Measurements from ENCODE around the gene SEZ6L2. TPM values are rescaled to one million over a fixed set of nuclear protein-coding genes. Genes with fewer than 3 reads are reported as not detected.

The SEZ6L2 gene
- total RNA-seq, result 1.2 and 2.7 TPM in 2 replicates

GRCh38 chr16:29899516-29900101 is at the start of gene SEZ6L2:
SEZ6L2 (minus strand) TSS chr16:29899550; CDS start chr16:29899019, 531 bp downstream.

GRCh38 chr16:29925781-29926710 is 26.7 kb upstream of the SEZ6L2 start, which contains the start of gene KCTD13:
KCTD13 (minus strand) TSS chr16:29926226; CDS start chr16:29926033, 193 bp downstream.

GRCh38 chr16:29900102-29900887 is 945 bp upstream of the SEZ6L2 start, which contains the start of gene ASPHD1:
ASPHD1 (plus strand) TSS chr16:29900488; CDS start chr16:29900972, 484 bp downstream.

GRCh38 chr16:29862884-29863668 is 36.3 kb downstream of the SEZ6L2 start, which contains the start of gene CDIPT:
CDIPT (minus strand) TSS chr16:29863226; CDS start chr16:29862857, 369 bp downstream.

Other genes starting within 250 kb of the SEZ6L2 start
- gene SPN, start 236.3 kb downstream of the SEZ6L2 start, total RNA-seq, result not detected in 2 replicates
- gene QPRT, start 220.4 kb downstream of the SEZ6L2 start, total RNA-seq, result 58.1 and 63.6 TPM in 2 replicates
- not detected in 2 replicates for gene C16orf54, start 153.6 kb downstream of the SEZ6L2 start, total RNA-seq
- gene ZG16, start 121.3 kb downstream of the SEZ6L2 start, total RNA-seq, result 0.33 and 1.2 TPM in 2 replicates
- gene KIF22, start 108.8 kb downstream of the SEZ6L2 start, total RNA-seq, result 40.1 and 81.7 TPM in 2 replicates
- gene MAZ, start 93.0 kb downstream of the SEZ6L2 start, total RNA-seq, result 411 and 461 TPM in 2 replicates
- gene PRRT2, start 87.4 kb downstream of the SEZ6L2 start, total RNA-seq, result 1.2 and 13.3 TPM in 2 replicates
- gene PAGR1, start 83.4 kb downstream of the SEZ6L2 start, total RNA-seq, result 42.0 and 44.8 TPM in 2 replicates
- gene MVP, start 79.1 kb downstream of the SEZ6L2 start, total RNA-seq, result 38.1 and 71.7 TPM in 2 replicates
- 66.7 and 80.3 TPM in 2 replicates for gene CDIPT, start 36.3 kb downstream of the SEZ6L2 start, total RNA-seq
- gene ASPHD1, start 938 bp upstream of the SEZ6L2 start, total RNA-seq, result 0.79 TPM in 1 of 2 replicates, not detected in the other
- gene KCTD13, start 26.7 kb upstream of the SEZ6L2 start, total RNA-seq, result 13.0 and 15.7 TPM in 2 replicates
- gene TMEM219, start 62.5 kb upstream of the SEZ6L2 start, total RNA-seq, result 65.6 and 66.7 TPM in 2 replicates
- gene TAOK2, start 74.3 kb upstream of the SEZ6L2 start, total RNA-seq, result 65.2 and 74.3 TPM in 2 replicates
- gene HIRIP3, start 96.1 kb upstream of the SEZ6L2 start, total RNA-seq, result 9.8 and 10.5 TPM in 2 replicates
- 34.9 and 52.2 TPM in 2 replicates for gene INO80E, start 96.7 kb upstream of the SEZ6L2 start, total RNA-seq
- gene DOC2A, start 111.5 kb upstream of the SEZ6L2 start, total RNA-seq, result not detected in 2 replicates
- not detected in 2 replicates for gene C16orf92, start 123.6 kb upstream of the SEZ6L2 start, total RNA-seq
- gene TLCD3B, start 131.7 kb upstream of the SEZ6L2 start, total RNA-seq, result not detected in 2 replicates
- 572 and 1,018 TPM in 2 replicates for gene ALDOA, start 166.2 kb upstream of the SEZ6L2 start, total RNA-seq
- gene PPP4C, start 176.4 kb upstream of the SEZ6L2 start, total RNA-seq, result 273 and 323 TPM in 2 replicates
- 1.6 and 4.7 TPM in 2 replicates for gene TBX6, start 192.4 kb upstream of the SEZ6L2 start, total RNA-seq
- gene YPEL3, start 196.7 kb upstream of the SEZ6L2 start, total RNA-seq, result 44.5 and 59.7 TPM in 2 replicates
- gene GDPD3, start 214.0 kb upstream of the SEZ6L2 start, total RNA-seq, result 1.1 and 2.7 TPM in 2 replicates
- 36.5 and 36.7 TPM in 2 replicates for gene MAPK3, start 223.7 kb upstream of the SEZ6L2 start, total RNA-seq